HG03095 (cell line): ENCODE data around the gene IRF7.

ENCODE experiments used
- ATAC-seq: cut with Tn5 transposase; IDR thresholded peaks from one replicate; pipeline ENCODE4 v1.9.1; 2021; ENCODE audit warnings: moderate library complexity; ENCODE audit not compliant: unreplicated experiment

The IRF7 gene

DNA sequence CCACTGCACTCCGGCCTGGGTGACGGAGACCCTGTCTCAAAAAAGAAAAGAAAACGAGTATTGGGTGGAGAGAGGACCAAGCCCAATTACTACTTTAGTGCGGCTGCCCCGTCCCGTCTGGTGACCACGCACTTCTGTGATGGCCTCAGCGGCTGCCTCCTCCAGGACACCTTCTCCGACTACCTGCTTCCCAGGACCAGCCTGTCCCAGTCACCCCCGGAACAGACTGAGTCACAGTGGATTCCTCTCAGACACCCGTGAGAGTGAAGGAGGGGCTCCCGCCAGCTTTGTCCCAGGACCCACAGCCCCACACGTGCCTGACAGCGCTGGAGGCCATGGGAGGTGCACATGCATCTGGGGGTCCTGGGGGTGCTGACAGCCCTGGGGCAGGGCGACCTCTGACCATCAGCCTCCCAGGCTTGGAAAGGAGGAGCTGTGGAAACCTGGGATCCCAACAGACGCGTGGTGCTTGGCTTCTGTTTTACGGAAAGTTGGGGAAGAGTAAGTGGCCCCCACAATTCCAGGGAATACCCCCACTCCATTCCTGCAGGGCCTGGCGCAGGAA, 26.1 kb upstream of the IRF7 start:
- no peak for ATAC-seq

DNA sequence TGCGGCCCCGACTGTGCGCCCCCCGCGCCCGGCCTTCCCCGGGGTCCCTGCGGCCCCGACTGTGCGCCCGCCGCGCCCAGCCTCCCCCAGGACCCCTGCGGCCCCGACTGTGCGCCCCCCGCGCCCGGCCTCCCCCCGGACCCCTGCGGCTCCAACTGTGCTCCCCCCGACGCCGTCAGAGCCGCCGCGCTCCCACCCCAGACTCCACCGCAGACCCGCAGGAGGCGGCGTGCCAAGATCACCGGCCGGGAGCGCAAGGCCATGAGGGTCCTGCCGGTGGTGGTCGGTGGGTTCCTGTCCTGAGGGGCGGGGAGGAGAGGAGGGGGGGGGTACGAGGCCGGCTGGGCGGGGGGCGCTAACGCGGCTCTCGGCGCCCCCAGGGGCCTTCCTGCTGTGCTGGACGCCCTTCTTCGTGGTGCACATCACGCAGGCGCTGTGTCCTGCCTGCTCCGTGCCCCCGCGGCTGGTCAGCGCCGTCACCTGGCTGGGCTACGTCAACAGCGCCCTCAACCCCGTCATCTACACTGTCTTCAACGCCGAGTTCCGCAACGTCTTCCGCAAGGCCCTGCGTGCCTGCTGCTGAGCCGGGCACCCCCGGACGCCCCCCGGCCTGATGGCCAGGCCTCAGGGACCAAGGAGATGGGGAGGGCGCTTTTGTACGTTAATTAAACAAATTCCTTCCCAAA, 24.4 kb upstream of the IRF7 start:
- ATAC-seq, result no peak

DNA sequence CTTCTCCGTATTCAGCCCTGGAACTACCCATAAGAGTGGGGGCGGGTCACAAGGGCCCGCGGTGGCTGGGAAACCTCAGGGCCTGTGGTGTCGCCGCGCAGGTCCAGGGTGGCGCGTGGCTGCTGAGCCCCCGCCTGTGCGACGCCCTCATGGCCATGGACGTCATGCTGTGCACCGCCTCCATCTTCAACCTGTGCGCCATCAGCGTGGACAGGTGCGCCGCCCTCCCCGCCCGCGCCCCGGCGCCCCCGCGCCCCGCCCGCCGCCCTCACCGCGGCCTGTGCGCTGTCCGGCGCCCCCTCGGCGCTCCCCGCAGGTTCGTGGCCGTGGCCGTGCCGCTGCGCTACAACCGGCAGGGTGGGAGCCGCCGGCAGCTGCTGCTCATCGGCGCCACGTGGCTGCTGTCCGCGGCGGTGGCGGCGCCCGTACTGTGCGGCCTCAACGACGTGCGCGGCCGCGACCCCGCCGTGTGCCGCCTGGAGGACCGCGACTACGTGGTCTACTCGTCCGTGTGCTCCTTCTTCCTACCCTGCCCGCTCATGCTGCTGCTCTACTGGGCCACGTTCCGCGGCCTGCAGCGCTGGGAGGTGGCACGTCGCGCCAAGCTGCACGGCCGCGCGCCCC, 23.7 kb upstream of the IRF7 start:
- no peak for ATAC-seq

- ATAC-seq, result no peak
These were observed 23.0 kb upstream of the IRF7 start for GRCh38 chr11:638631-639331.

- no peak for ATAC-seq
These were observed 22.1 kb upstream of the IRF7 start for GRCh38 chr11:637593-638521.

DNA sequence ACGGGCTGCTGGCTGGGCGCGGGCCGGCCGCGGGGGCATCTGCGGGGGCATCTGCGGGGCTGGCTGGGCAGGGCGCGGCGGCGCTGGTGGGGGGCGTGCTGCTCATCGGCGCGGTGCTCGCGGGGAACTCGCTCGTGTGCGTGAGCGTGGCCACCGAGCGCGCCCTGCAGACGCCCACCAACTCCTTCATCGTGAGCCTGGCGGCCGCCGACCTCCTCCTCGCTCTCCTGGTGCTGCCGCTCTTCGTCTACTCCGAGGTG, 21.5 kb upstream of the IRF7 start:
- no peak for ATAC-seq

GRCh38 chr11:636511-637332, 21.0 kb upstream of the IRF7 start, which contains the start of gene DRD4:
Gene DRD4 (plus strand): TSS chr11:637269. CDS start chr11:637305, 36 bp downstream.
- ATAC-seq, result no peak

GRCh38 chr11:635945-636510, 20.3 kb upstream of the IRF7 start:
- no peak for ATAC-seq

DNA sequence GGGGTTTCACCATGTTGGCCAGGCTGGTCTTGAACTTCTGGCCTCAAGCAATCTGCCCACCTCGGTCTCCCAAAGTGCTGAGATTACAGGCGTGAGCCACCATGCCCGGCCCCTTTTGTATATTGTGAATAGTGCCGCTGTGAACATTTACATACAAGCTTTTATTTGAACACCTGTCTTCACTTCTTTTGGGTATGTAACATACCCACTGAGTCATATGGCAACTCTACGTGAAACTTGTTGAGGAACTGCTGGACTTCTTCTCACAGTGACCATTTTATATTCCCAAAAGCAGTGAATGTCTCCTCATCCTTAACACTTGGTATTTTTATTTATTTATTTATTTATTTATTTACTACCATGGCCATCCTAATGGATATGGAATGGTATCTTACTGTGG, 15.1 kb upstream of the IRF7 start:
- no peak for ATAC-seq

DNA sequence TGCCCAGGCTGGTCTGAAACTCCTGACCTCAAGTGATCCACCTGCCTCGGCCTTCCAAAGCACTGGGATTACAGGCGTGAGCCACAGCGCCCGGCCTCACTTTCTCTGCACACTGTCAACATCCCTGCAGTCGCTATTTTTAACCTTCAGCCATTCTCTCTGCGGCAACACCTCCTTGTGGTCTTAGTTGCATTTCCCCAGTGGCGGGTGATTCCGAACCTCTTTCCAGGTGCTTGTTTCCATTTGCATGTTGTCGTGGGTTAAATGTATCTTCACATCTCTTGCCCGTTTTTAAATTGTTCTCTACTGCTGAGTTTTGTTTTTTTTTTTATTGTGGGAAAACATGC, 13.5 kb upstream of the IRF7 start:
- ATAC-seq, result peak; percentile 57

DNA sequence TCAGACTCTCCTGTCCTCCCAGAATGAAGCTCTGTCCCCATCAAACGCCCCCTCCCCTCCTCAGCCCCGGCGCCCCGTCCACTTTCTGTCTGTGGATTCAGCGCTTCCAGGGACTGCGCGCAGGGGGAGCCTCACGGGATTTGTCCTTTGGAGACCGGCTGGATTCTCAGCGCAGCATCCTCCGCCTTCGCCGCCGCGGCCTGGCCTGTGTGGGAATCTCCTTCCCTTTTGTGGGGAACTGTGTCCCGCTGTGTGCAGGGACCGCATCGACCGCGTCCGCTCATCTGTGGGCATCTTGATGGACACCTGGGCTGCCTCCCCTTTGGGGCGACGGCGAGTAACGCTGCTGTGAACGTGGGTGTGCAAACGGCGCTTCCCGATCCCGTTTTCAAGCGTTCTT, 12.3 kb upstream of the IRF7 start:
- no peak for ATAC-seq

DNA sequence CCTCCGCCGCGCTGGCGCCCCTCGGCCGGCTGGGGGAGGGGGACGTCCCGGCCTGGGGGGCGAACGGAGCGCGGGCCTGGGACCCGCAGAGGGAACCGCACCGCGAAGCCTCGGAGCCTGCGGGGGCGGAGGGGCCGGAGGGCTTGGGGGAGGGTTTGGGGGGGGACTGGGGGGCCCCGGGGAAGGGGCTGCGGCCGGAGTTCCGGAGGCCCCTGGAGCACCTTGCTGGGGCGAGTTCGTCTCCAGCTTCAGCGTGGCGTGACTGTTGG, 11.5 kb upstream of the IRF7 start:
- ATAC-seq, result no peak

- no peak for ATAC-seq
These were observed 10.9 kb upstream of the IRF7 start, which contains the start of gene SCT for GRCh38 chr11:626475-627307. Gene SCT (minus strand): TSS chr11:627181. CDS start chr11:627143, 38 bp downstream.

- ATAC-seq, result no peak
These were observed 10.0 kb upstream of the IRF7 start for GRCh38 chr11:625636-626268.

DNA sequence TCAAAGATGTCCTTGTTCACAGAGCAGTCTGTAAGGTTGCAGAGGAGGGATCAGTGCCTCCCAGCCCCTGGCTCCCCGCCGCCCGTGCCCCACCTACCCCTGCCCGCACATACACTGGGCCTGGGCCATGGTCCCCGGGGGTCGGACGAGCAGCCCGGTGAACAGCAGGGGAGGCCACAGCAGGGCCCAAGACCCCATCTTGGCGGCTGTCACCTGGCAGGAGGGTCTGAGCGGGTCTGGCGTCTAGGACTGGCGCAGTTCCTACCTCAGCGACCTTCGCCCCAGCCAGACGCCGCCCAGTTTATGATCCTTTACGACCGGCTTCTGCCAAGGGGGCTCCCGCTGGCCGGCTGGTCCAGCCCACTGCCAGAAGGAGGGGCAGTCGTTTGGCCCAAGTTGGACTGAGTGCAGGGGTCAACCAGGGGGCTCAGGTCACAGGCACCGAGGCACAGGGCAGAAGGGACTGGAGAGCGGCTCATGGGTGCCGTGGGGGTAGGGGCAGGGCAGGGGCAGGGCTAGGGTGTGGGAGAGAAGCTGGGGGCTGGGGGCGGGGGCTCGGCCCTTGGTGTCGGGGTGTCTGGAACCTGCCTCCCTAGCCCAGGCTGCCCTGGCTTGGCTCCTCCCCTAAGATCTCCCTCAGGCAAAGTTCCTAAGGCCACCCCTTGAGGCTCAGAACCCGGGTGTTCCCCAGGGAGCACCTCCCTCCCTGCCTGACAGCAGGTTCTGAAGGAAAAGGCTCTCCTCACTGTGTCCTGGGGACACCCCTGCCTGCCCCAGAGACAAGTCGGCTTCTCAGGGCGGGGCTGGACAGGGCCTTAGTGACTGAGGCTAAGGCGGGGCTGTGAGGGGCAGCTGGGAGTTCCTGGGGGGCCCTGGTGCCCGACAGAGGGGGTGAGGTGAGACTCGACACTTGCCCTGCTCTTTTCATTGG, 9.2 kb upstream of the IRF7 start, which contains the start of gene CDHR5:
Gene CDHR5 (minus strand): TSS at position 251 of the 931 bp plus-strand sequence. CDS start 53 bp downstream, at position 198.
- ATAC-seq, result no peak

- ATAC-seq, result no peak
These were observed 8.4 kb upstream of the IRF7 start for GRCh38 chr11:623999-624704.

DNA sequence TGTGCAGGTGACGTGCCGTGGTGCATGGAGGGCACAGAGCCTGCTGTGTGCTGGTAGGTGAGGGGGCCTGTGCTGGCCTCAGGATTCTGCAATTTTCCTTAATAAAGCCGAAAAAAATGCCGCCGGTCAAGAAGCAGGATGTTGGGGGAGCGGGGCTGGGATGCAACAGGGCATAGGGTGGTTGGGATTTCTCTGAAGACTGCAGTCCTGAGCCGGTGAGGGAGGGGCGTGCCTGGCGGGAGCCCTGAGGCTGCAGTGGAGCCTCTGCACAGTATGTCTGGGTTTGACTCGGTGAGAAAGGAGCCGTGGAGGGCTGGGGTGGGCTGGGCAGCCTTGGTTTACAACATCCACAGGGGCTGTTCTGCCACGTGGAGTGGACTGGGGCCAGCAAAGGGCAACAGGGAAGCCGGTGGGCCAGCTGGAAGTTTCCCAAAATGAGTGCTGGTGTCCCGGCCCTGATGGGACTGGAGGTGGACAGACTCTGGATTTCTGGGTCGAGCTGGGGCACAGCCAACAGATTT, 7.7 kb upstream of the IRF7 start:
- no peak for ATAC-seq
